Loucy (cell line): Measurements from ENCODE around the gene MATN4.

Source experiments
- EZH2phosphoT487 ChIP-seq: fragments of 200-600 bp; IDR thresholded peaks from 2 replicates; pipeline ENCODE4 v1.6.1; 2018; ENCODE audit warnings: antibody characterized with exemption, mild to moderate bottlenecking, moderate library complexity, borderline replicate concordance
- TF ChIP-seq, protein P1 (sequence below): fragments of 200-600 bp; sonication (generic); conservative IDR thresholded peaks from 2 replicates; pipeline ENCODE4 v1.5.1; 2014; ENCODE audit warnings: mild to moderate bottlenecking, antibody characterized with exemption, low read length

DNA sequence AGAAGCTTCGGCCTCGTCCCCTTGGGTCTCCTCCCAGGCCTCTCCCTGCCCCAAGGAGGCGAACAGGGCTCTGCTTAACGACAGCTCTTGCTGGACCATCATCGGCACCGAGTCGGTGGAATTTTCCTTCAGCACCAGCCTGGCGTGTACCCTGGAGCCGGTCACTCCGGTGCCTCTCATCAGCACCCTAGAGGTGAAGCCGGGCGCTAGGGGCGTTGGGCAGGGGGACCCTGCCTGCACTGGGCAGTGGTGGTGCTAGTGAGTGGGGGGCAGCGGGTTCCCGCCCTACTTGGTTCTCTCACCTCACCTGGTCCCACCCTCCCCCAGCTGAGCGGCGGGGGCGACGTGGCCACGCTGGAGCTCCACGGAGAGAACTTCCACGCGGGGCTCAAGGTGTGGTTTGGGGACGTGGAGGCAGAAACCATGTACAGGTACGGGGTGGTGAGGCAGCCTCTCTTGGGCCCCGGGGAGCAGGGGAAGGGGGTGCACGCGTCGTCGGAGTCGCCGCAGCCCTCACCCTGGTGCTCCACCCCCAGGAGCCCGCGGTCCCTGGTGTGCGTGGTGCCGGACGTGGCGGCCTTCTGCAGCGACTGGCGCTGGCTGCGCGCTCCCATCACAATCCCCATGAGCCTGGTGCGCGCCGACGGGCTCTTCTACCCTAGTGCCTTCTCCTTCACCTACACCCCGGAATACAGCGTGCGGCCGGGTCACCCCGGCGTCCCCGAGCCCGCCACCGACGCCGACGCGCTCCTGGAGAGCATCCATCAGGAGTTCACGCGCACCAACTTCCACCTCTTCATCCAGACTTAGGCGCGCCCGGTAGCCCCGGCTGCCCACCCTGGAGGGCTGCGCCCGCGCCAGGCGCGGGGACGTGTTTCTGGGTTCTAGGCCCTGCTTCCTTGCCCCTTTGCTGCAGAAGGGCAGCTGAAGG lies 8.3 kb upstream of the MATN4 start:
- TF ChIP-seq, protein P1, sequence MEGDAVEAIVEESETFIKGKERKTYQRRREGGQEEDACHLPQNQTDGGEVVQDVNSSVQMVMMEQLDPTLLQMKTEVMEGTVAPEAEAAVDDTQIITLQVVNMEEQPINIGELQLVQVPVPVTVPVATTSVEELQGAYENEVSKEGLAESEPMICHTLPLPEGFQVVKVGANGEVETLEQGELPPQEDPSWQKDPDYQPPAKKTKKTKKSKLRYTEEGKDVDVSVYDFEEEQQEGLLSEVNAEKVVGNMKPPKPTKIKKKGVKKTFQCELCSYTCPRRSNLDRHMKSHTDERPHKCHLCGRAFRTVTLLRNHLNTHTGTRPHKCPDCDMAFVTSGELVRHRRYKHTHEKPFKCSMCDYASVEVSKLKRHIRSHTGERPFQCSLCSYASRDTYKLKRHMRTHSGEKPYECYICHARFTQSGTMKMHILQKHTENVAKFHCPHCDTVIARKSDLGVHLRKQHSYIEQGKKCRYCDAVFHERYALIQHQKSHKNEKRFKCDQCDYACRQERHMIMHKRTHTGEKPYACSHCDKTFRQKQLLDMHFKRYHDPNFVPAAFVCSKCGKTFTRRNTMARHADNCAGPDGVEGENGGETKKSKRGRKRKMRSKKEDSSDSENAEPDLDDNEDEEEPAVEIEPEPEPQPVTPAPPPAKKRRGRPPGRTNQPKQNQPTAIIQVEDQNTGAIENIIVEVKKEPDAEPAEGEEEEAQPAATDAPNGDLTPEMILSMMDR = no peak
- no peak for TF ChIP-seq EZH2phosphoT487
